HG03039 (cell line): ENCODE measurements around the gene LRIT1.

Experiments
- ATAC-seq: cut with Tn5 transposase; IDR thresholded peaks from one replicate; pipeline ENCODE4 v1.9.1; 2021; ENCODE audit warnings: mild to moderate bottlenecking, moderate library complexity; ENCODE audit not compliant: unreplicated experiment

Gene LRIT1

DNA sequence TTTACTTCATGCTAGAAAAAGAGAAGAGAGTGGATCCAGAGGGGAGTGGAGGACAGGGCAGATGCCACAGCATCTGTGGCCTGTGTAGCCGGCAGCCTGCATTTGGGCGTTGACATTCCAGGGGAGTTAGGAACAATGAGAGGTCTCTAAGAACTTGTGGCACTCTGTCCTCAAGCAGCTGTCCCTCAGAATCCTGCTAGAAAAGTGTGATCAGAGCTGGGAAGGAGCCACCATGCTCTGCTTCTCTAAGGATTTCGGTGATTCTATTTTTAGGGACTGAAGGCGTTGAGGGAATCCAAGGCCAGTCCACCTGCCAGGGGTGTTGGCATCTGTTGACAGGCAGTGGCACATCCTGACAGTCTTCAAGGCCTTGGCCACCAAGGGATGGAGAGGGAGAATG, 23.6 kb downstream of the LRIT1 start:
- no peak for ATAC-seq

DNA sequence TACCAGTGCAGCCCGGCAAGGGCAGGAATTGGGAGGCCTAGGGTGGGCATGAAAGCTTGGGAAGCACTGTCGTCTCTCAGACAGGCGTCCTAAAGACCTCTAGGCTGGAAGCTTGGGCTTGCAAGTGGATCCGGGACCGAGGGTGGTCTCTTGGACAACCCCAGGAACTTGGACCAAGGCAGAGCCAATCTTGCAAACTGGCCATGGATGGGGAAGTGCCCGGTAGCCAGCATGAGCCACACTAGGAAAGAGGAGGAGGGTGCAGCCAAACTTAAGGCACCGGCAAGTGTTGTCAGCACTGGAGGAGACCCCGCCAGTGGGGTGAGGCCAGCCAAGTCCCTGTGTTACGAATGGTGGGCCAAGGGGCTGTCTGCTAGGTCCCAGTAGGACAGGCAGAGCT, 24.5 kb downstream of the LRIT1 start:
- no peak for ATAC-seq

- no peak for ATAC-seq
Measured at GRCh38 chr10:84214612-84215235, 26.6 kb downstream of the LRIT1 start.

DNA sequence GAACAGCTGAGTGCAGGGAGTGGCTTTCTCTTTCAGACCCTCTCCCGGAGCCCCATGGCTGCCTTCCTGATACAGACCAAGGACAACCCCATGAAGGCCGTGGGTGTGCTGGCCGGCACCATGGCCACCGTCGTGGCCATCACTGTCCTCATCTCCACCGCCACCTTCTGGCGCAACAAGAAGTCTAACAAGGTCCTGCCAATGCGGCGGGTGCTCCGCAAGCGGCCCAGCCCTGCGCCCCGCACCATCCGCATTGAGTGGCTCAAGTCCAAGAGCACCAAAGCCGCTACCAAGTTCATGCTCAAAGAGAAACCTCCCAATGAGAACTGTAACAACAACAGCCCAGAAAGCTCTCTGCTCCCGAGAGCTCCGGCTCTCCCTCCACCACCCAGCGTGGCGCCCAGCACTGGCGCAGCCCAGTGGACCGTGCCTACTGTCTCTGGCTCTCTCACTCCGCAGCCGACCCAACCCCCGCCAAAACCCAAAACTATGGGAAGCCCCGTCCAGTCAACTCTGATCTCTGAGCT, 27.2 kb downstream of the LRIT1 start:
- no peak for ATAC-seq

GRCh38 chr10:84213076-84213475, 28.3 kb downstream of the LRIT1 start:
- no peak for ATAC-seq

DNA sequence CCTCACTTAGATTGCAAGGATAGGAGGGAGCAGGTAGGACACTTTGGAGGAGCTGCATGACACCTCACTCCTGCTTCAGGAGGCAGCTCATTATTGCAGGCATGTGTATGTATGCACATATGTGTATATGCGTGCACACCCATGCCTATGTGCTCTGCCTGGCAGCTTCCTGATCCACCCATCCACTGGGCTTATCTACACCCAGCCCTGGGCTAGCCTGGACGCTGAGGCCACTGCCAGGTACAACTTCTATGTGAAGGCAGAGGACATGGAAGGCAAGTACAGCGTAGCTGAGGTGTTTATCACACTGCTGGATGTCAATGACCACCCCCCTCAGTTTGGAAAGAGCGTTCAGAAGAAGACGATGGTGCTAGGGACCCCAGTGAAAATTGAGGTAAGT, 29.3 kb downstream of the LRIT1 start:
- ATAC-seq: no peak

GRCh38 chr10:84211566-84211965, 29.8 kb downstream of the LRIT1 start:
- ATAC-seq: no peak

GRCh38 chr10:84208023-84208422, 33.3 kb downstream of the LRIT1 start:
- ATAC-seq: no peak

- ATAC-seq: no peak
Measured at GRCh38 chr10:84205853-84206525, 35.4 kb downstream of the LRIT1 start.

- ATAC-seq: peak; percentile 51
Measured at GRCh38 chr10:84205049-84205852, 36.1 kb downstream of the LRIT1 start.

- ATAC-seq: no peak
Measured at GRCh38 chr10:84204610-84205009, 36.7 kb downstream of the LRIT1 start.

DNA sequence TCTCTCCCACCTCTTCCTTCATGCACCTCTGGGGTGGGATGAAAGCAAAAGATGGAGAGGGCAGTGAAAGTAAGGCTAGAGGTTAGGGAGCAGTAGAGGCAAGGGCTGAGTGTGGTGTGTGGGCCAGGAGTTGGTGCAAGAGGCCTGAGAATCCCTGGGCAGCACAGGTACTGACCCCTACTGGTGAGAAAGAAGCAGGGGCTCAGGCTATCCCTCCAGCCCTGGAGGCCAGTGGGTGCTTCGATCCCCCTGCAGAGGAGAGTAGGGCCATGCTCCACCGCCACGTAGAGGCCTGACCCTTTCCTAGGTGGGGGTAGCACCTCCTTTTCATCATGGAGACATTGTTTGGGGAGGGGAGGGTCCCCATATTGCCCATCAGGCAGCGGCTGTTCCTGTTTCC, 37.2 kb downstream of the LRIT1 start:
- no peak for ATAC-seq

DNA sequence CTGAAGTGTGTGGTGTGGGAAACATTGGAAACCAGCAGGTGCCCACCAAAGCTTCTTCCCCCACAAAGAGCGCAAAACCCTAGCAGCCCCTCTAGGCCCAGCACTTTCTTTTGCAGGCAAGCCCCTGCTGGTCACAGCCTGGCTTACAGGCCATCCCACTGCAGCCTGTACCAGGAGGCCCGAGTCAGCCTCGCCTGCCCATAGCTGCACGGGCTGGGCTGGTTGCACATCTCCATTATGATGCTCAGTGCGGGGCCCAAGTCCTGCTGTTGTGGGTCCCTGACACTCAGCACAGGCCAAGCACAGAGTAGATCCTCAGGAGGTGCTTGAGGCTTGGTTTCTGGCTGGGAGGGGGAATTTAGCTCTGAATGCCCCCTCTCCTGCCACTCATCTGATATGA, 39.0 kb downstream of the LRIT1 start:
- no peak for ATAC-seq

DNA sequence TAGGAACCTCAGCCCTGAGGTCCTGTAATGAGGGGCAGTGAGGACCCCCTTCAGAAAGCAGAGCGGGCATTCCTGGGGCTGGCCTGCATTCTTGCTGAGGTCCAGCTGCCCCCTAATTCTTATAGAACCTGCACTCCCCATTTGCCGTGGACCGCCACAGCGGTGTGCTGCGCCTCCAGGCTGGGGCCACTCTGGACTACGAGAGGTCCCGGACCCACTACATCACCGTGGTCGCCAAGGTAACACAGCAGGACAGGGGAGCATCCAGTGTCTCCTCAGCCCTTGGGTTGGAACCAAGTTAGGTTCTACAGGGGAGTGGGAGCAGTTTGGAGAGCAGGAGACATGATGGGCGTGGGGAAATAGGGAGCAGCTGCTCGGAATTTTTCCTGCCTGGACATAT, 39.7 kb downstream of the LRIT1 start:
- ATAC-seq: no peak

DNA sequence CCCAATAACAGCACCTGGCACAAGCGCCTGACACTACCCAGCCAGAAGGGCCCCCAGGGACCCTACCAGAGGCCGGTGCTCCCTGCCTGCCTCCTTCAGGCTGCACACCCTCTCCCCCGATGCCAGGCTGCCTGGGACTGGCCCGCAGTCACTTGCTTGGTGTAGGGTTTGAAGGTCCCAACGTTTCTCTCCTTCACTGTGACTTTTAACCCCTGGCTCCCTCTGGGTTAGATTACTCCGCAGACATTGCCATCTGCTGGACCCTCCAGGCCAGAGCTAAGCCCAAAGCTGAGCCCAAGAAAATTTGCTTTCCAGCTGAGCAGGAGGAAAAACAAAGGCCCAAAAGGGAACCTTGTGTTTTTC, 40.1 kb downstream of the LRIT1 start:
- ATAC-seq: no peak

- ATAC-seq: no peak
Measured at GRCh38 chr10:84200537-84201243, 40.7 kb downstream of the LRIT1 start.

- ATAC-seq: no peak
Measured at GRCh38 chr10:84198206-84198915, 43.0 kb downstream of the LRIT1 start.

- no peak for ATAC-seq
Measured at GRCh38 chr10:84197643-84198042, 43.7 kb downstream of the LRIT1 start.

DNA sequence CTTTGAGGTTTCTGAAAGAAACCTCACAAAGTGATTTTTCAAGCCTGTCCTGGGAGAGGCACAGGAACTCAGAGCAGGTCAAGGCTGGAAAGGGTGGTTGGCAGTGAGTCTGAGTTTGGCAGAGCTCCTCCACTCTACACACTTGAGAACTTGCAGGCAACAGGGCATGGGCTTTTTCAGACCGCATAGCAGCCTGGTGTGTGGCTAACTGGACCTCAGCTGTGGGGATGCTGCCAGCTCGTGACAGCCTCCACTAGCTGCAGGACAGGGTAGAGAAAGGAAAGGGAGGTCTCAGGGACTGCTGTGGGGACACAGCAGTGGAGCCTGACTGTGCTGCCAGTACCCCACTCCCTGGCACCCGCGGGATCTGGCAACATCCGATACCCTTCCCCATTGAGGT, 44.4 kb downstream of the LRIT1 start:
- no peak for ATAC-seq

GRCh38 chr10:84196083-84196482, 45.3 kb downstream of the LRIT1 start:
- no peak for ATAC-seq
